A673 (cell line): Measurements from ENCODE around the gene JMJD8.

Experiments
- CTCF ChIP-seq: fragments of 300-800, 200-600 bp; sonication (generic); conservative IDR thresholded peaks from 2 replicates; pipeline ENCODE4 v1.5.1; 2017; ENCODE audit warnings: low read depth, mild to moderate bottlenecking, antibody characterized with exemption, low read length, moderate library complexity, mixed read lengths
- EZH2 ChIP-seq: fragments of 200-600 bp; sonication (generic); IDR thresholded peaks from 2 replicates; pipeline ENCODE4 v1.6.1; 2017; ENCODE audit warnings: borderline replicate concordance, low read depth, mild to moderate bottlenecking, mixed read lengths, antibody characterized with exemption, low read length; ENCODE audit not compliant: poor library complexity, severe bottlenecking

- TF ChIP-seq CTCF (no peak), EZH2 (no peak)
These were observed 9.8 kb downstream of the JMJD8 start for GRCh38 chr16:674214-674881.
